ENCODE data around the gene TEX53.

DNA sequence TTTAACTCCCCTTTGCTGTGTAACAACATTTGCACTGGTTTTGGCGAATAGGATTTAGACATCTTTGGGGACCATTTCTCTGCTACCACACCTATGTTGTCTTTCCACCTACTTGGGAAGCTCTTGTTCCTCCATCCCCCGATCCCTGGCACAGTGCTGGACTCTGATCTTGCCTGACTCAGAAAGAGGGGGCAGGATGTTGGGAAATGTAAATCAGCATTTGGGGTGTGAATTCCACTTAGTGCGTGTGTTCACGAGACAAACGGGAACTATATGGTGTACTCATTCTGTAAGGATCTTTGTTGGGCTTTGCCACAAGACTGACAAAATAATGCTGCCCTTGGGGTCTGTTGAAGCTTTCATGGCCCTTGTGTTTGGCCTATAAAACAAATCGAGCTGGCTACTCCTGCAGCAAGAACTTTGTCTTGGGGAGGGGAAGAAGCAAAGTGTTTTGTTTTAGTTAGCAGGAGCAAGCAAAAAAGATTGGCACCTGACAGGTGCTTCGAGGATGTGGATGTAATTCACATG, 28.0 kb downstream of the TEX53 start:
- no peak for TF ChIP-seq TAF1 (IDR thresholded peaks at IDR 0.05; ENCODE audit: low read depth)
- no peak for TF ChIP-seq TEAD4 (IDR thresholded peaks at IDR 0.05)
- TF ChIP-seq, protein P1, sequence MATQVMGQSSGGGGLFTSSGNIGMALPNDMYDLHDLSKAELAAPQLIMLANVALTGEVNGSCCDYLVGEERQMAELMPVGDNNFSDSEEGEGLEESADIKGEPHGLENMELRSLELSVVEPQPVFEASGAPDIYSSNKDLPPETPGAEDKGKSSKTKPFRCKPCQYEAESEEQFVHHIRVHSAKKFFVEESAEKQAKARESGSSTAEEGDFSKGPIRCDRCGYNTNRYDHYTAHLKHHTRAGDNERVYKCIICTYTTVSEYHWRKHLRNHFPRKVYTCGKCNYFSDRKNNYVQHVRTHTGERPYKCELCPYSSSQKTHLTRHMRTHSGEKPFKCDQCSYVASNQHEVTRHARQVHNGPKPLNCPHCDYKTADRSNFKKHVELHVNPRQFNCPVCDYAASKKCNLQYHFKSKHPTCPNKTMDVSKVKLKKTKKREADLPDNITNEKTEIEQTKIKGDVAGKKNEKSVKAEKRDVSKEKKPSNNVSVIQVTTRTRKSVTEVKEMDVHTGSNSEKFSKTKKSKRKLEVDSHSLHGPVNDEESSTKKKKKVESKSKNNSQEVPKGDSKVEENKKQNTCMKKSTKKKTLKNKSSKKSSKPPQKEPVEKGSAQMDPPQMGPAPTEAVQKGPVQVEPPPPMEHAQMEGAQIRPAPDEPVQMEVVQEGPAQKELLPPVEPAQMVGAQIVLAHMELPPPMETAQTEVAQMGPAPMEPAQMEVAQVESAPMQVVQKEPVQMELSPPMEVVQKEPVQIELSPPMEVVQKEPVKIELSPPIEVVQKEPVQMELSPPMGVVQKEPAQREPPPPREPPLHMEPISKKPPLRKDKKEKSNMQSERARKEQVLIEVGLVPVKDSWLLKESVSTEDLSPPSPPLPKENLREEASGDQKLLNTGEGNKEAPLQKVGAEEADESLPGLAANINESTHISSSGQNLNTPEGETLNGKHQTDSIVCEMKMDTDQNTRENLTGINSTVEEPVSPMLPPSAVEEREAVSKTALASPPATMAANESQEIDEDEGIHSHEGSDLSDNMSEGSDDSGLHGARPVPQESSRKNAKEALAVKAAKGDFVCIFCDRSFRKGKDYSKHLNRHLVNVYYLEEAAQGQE (IDR thresholded peaks at IDR 0.05; ENCODE audit: low read depth): no peak
- TF ChIP-seq EGR1 (IDR thresholded peaks at IDR 0.05): no peak
- TF ChIP-seq, protein P2, sequence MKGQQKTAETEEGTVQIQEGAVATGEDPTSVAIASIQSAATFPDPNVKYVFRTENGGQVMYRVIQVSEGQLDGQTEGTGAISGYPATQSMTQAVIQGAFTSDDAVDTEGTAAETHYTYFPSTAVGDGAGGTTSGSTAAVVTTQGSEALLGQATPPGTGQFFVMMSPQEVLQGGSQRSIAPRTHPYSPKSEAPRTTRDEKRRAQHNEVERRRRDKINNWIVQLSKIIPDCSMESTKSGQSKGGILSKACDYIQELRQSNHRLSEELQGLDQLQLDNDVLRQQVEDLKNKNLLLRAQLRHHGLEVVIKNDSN (IDR thresholded peaks at IDR 0.05): no peak

Data from Ishikawa (cell line).